GM21723 (cell line): Measurements from ENCODE around the gene EBF4.
"Not testable (repeated sequence)": the region's sequence is repeated elsewhere in the genome, so short reads cannot be mapped to it uniquely, and the experiment has no call there.

Source experiments
- ATAC-seq: cut with Tn5 transposase; IDR thresholded peaks from one replicate; pipeline ENCODE4 v1.9.1; 2021; ENCODE audit warnings: mild to moderate bottlenecking, moderate library complexity; ENCODE audit not compliant: unreplicated experiment

EBF4 gene

GRCh38 chr20:2807929-2808328 lies 115.3 kb downstream of the EBF4 start:
- ATAC-seq, result not testable (repeated sequence)

GRCh38 chr20:2809690-2810089 lies 117.1 kb downstream of the EBF4 start:
- no peak for ATAC-seq
